K562 (cell line): ENCODE results near the gene TMEM205. TPM values are rescaled to one million over a fixed set of nuclear protein-coding genes. Genes with fewer than 3 reads are reported as not detected.

Experiments used
- ATF3 ChIP-seq, 2 experiments: fragments of 450-650 bp in 1 of 2; sonication (generic) in 1 of 2; formaldehyde crosslinking in 1 of 2; IDR thresholded peaks in 1 of 2; conservative IDR thresholded peaks in 1 of 2; 2 replicates each; pipeline versions ENCODE4 v1.6.1 to v1.8.1; 2016 to 2023; ENCODE audit warnings: mild to moderate bottlenecking in 2 of 2, moderate library complexity in 2 of 2, inconsistent platforms in 1 of 2, missing genetic modification reagents in 1 of 2
- ATF7 ChIP-seq: fragments of 450-650 bp; IDR thresholded peaks from 2 replicates; pipeline ENCODE4 v1.7.1; 2014; ENCODE audit warnings: mild to moderate bottlenecking, moderate library complexity
- CREB1 ChIP-seq, 2 experiments: sonication (generic) in 1 of 2; formaldehyde crosslinking in 1 of 2; IDR thresholded peaks; 2 replicates each; pipeline versions ENCODE4 v1.6.1 to v1.8.0; 2012 to 2022; ENCODE audit warnings: inconsistent platforms in 1 of 2, mild to moderate bottlenecking in 1 of 2, missing genetic modification reagents in 1 of 2, moderate library complexity in 1 of 2
- CREM ChIP-seq: IDR thresholded peaks from 2 replicates; pipeline ENCODE4 v1.6.1; 2014; ENCODE audit warnings: antibody characterized with exemption, low read depth
- DACH1 ChIP-seq: fragments of 450-650 bp; IDR thresholded peaks from 2 replicates; pipeline ENCODE4 v1.6.1; 2018; ENCODE audit not compliant: partially characterized antibody
- ELF1 ChIP-seq: fragments of 200-800 bp; sonication (Bioruptor generic); IDR thresholded peaks from 2 replicates; pipeline ENCODE4 v1.6.1; 2016; ENCODE audit warnings: missing genetic modification characterization, missing compliant biosample characterization
- ERF ChIP-seq: fragments of 450-650 bp; formaldehyde crosslinking; IDR thresholded peaks from 2 replicates; pipeline ENCODE4 v1.4.0; 2020; ENCODE audit warnings: mild to moderate bottlenecking, mixed read lengths
- GATAD2B ChIP-seq: fragments of 450-650 bp; IDR thresholded peaks from 2 replicates; pipeline ENCODE4 v1.6.1; 2017; ENCODE audit warnings: mild to moderate bottlenecking, borderline replicate concordance
- JUND ChIP-seq, 2 experiments: IDR thresholded peaks; 2 replicates in 1 of 2; 3 replicates in 1 of 2; pipeline ENCODE4 v1.6.1; 2011; ENCODE audit warnings: borderline replicate concordance in 2 of 2, low read depth in 2 of 2, low read length in 2 of 2, improper control_type of control experiment in 1 of 2, missing biosample characterization in 1 of 2, missing genetic modification characterization in 1 of 2, missing genetic modification reagents in 1 of 2
- NFYB ChIP-seq: IDR thresholded peaks from 2 replicates; pipeline ENCODE4 v1.6.1; 2011; ENCODE audit warnings: mild to moderate bottlenecking, moderate library complexity; ENCODE audit not compliant: insufficient read length; ENCODE audit errors: extremely low read depth
- PKNOX1 ChIP-seq: fragments of 450-650 bp; IDR thresholded peaks from 2 replicates; pipeline ENCODE4 v1.6.1; 2016
- SMARCA4 ChIP-seq: fragments of 450-650 bp; IDR thresholded peaks from 2 replicates; pipeline ENCODE4 v1.6.1; 2016
- SP2 ChIP-seq: IDR thresholded peaks from 2 replicates; pipeline ENCODE4 v1.6.1; 2011; ENCODE audit warnings: mild to moderate bottlenecking, low read depth, low read length, moderate library complexity; ENCODE audit not compliant: poor library complexity, severe bottlenecking; ENCODE audit errors: extremely low read depth
- ZBTB5 ChIP-seq: fragments of 450-650 bp; IDR thresholded peaks from 2 replicates; pipeline ENCODE4 v1.6.1; 2017; ENCODE audit warnings: antibody characterized with exemption
- ZFP91 ChIP-seq: sonication (generic); formaldehyde crosslinking; IDR thresholded peaks from 2 replicates; pipeline ENCODE4 v1.8.0; 2022; ENCODE audit warnings: mild to moderate bottlenecking, missing genetic modification reagents
- ZNF253 ChIP-seq: fragments of 250-450 bp; sonication (Bioruptor Pico); conservative IDR thresholded peaks from 2 replicates; pipeline ENCODE4 v1.6.1; 2021; ENCODE audit warnings: mild to moderate bottlenecking
- ZNF511 ChIP-seq: sonication (generic); formaldehyde crosslinking; IDR thresholded peaks from 2 replicates; pipeline ENCODE4 v1.8.0; 2022; ENCODE audit warnings: mild to moderate bottlenecking, missing genetic modification reagents
- ZNF717 ChIP-seq: fragments of 250-450 bp; sonication (Bioruptor Pico); IDR thresholded peaks from 2 replicates; pipeline ENCODE4 v1.5.0; 2021
- polyA plus RNA-seq, 8 experiments: library from polyadenylated mRNA; depleted of rRNA in 4 of 8; stranded (reverse) in 5 of 8; unstranded in 3 of 8; fragments of >200 nt; fragmentation: Nextera tagmentation in 2 of 8; fragmentation: Illumina TruSeq in 1 of 8; extraction: Ambion mirVana in 2 of 8; extraction: Trizol in 1 of 8; gene quantifications; 2 replicates each; pipeline versions ENCODE4 v1.2.1 to v1.2.3, GENCODE V29; 2011 to 2014; ENCODE audit warnings: inconsistent platforms in 1 of 8, missing spikeins in 1 of 8
- total RNA-seq, 7 experiments: library from RNA; depleted of rRNA in 6 of 7; stranded (reverse); fragments of >200 nt in 6 of 7; fragmentation: Illumina TruSeq in 2 of 7; extraction: Trizol in 2 of 7; gene quantifications; 2 replicates each; pipeline versions ENCODE4 v1.2.1 to v1.2.3, GENCODE V29; 2011 to 2021; ENCODE audit warnings: low replicate concordance in 1 of 7

The TMEM205 gene
- total and polyA plus RNA-seq, 9 of the 15 experiments (the other 6 are each of a cell fraction or from before 2014, with no cell fraction given): 21.3 to 81.5 (median 44.1) TPM

GRCh38 chr19:11346104-11346940 lies at the start of gene TMEM205, which contains the start of gene CCDC159 (continued):
- peak; percentile 80 for TF ChIP-seq ATF3 (IDR thresholded peaks at IDR 0.05)
- TF ChIP-seq ATF3 (CRISPR knock-in tag; conservative IDR thresholded peaks at IDR 0.05): no peak
- 0 out of 2 replicates have a peak, but pooled peaks have one; percentile 5 for TF ChIP-seq SMARCA4
- no peak for TF ChIP-seq ZNF511 (CRISPR knock-in tag)
- TF ChIP-seq ZFP91: no peak
- TF ChIP-seq ERF (CRISPR knock-in tag): 0 out of 2 replicates have a peak, but pooled peaks have one; percentile 20
- peak; percentile 91 for TF ChIP-seq SP2
- no peak for TF ChIP-seq ZNF717 (CRISPR knock-in tag)
- TF ChIP-seq PKNOX1: peak; percentile 95
- peak; percentile 80 for TF ChIP-seq DACH1
- TF ChIP-seq JUND (IDR thresholded peaks at IDR 0.05; ENCODE audit: borderline replicate concordance, low read depth, low read length): peak; percentile 87
- TF ChIP-seq JUND (tag; IDR thresholded peaks at IDR 0.05; ENCODE audit: borderline replicate concordance, low read depth, low read length): peak; percentile 80; the same call in 1 of the 3 replicates
- peak; percentile 81 for TF ChIP-seq CREB1 (IDR thresholded peaks at IDR 0.05)
- TF ChIP-seq CREB1 (CRISPR knock-in tag; IDR thresholded peaks at IDR 0.05): peak; percentile 67; the same call in 1 of the 2 replicates
- peak; percentile 76 for TF ChIP-seq ELF1 (tag)
- peak; percentile 86; the same call in 1 of the 2 replicates for TF ChIP-seq ATF7
- TF ChIP-seq NFYB: peak; percentile 54
- peak; percentile 80 for TF ChIP-seq CREM
- TF ChIP-seq GATAD2B: no peak
- no peak for TF ChIP-seq ZNF253 (CRISPR knock-in tag)
- TF ChIP-seq ZBTB5: no peak
